Endodermal cell (in vitro differentiated cells): ENCODE results near the gene OR6B2. TPM values are rescaled to one million over a fixed set of nuclear protein-coding genes. Genes with fewer than 3 reads are reported as not detected.

ENCODE experiments used
- DNase-seq: peaks from one replicate; pipeline ENCODE4 v3.0.0-alpha.2; 2017
- H3K27ac ChIP-seq: 2 replicates; pipeline ENCODE4 v1.5.1; 2013; ENCODE audit warnings: mild to moderate bottlenecking, low read depth, low read length, moderate library complexity
- H3K27me3 ChIP-seq: 2 replicates; pipeline ENCODE4 v1.6.1; 2013; ENCODE audit warnings: mild to moderate bottlenecking, low read length, moderate library complexity; ENCODE audit not compliant: insufficient read depth, control insufficient read depth, poor library complexity, severe bottlenecking
- H3K36me3 ChIP-seq: 2 replicates; pipeline ENCODE4 v1.7.0; 2013; ENCODE audit warnings: mild to moderate bottlenecking, low read length, moderate library complexity; ENCODE audit not compliant: control insufficient read depth, insufficient read depth
- H3K4me1 ChIP-seq: one replicate; pipeline ENCODE4 v1.7.0; 2013; ENCODE audit warnings: low read length; ENCODE audit not compliant: control insufficient read depth, insufficient read depth
- H3K4me3 ChIP-seq: 2 replicates; pipeline ENCODE4 v1.5.1; 2013; ENCODE audit warnings: mild to moderate bottlenecking, low read length, moderate library complexity
- H3K9ac ChIP-seq: 2 replicates; pipeline ENCODE4 v1.6.1; 2013; ENCODE audit warnings: mild to moderate bottlenecking, low read length, moderate library complexity; ENCODE audit not compliant: poor library complexity, severe bottlenecking; ENCODE audit errors: extremely low read depth
- H3K9me3 ChIP-seq: 2 replicates; pipeline ENCODE4 v1.6.1; 2013; ENCODE audit warnings: mild to moderate bottlenecking, low read length, moderate library complexity; ENCODE audit not compliant: control insufficient read depth
- H3K27ac Mint-ChIP-seq: 2 replicates; pipeline ENCODE4 v1.8.0; 2020; ENCODE audit warnings: mixed read lengths
- H3K27me3 Mint-ChIP-seq: 2 replicates; pipeline ENCODE4 v1.8.0; 2021; ENCODE audit warnings: mild to moderate bottlenecking, mixed read lengths; ENCODE audit not compliant: insufficient read depth
- H3K36me3 Mint-ChIP-seq: 2 replicates; pipeline ENCODE4 v1.8.0; 2020; ENCODE audit warnings: low read depth, mixed read lengths
- H3K4me1 Mint-ChIP-seq: 2 replicates; pipeline ENCODE4 v1.8.0; 2020; ENCODE audit warnings: mixed read lengths
- H3K4me3 Mint-ChIP-seq: 2 replicates; pipeline ENCODE4 v1.8.0; 2020; ENCODE audit warnings: mild to moderate bottlenecking, moderate library complexity, mixed read lengths
- H3K9me3 Mint-ChIP-seq: 2 replicates; pipeline ENCODE4 v1.8.0; 2020; ENCODE audit warnings: mild to moderate bottlenecking, mixed read lengths
- WGBS, 2 experiments: methylation state at CpG; one replicate each; pipeline versions ENCODE4 v1.1.5 to v1.1.7; 2013; ENCODE audit warnings: missing lambda C conversion rate in 2 of 2, mixed read lengths in 1 of 2; ENCODE audit not compliant: insufficient coverage in 1 of 2, insufficient read length in 1 of 2; 5-methylcytosine and 5-hydroxymethylcytosine counted together
- total RNA-seq, 2 donors: library from RNA; stranded (reverse); fragmentation: NEBNext Ultra II Directional in 1 of 2; extraction: Animal tissue kit (Norgen Biotek cat#: 25700) in 1 of 2; gene quantifications; 2 replicates in 1 of 2; 3 replicates in 1 of 2; pipeline ENCODE4 v1.2.1, GENCODE V29; 2021
- TF ChIP-seq, protein P1 (sequence below): fragments of 200-600 bp; sonication (generic); conservative IDR thresholded peaks from 2 replicates; pipeline ENCODE4 v1.5.0; 2021; ENCODE audit warnings: antibody characterized with exemption, mild to moderate bottlenecking

The OR6B2 gene
- total RNA-seq, 2 donors from 2014 or later, result not detected

DNA sequence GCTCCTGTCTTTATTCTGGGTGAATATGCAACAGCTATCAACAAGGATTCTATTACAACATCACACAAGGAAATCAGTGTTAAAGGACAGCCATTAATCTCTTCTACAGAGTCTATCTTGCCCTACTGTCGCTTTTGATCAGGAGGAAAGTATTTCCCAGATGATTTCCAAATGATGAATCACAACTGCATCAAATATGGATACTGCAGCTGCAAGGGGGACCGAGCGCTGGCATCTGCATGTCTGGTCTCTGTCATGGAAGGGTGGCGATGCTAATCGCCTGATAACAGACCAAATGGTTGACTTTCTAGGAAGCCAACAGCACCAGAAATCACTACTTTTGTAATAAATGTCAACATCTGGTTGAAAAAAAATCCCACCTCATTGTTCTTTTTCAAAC, 44.3 kb upstream of the OR6B2 start:
- Histone ChIP-seq H3K9ac (no peak overlapping the region), H3K4me1 (no peaks in the 10 kb centered on the region), H3K27ac (no peak overlapping the region), H3K36me3 (no peaks in the 10 kb centered on the region), H3K4me3 (no peak overlapping the region), H3K27me3 (no peaks in the 10 kb centered on the region), H3K9me3 (peaks cover 26% of the 10 kb centered on the region)
- TF ChIP-seq, protein P1, sequence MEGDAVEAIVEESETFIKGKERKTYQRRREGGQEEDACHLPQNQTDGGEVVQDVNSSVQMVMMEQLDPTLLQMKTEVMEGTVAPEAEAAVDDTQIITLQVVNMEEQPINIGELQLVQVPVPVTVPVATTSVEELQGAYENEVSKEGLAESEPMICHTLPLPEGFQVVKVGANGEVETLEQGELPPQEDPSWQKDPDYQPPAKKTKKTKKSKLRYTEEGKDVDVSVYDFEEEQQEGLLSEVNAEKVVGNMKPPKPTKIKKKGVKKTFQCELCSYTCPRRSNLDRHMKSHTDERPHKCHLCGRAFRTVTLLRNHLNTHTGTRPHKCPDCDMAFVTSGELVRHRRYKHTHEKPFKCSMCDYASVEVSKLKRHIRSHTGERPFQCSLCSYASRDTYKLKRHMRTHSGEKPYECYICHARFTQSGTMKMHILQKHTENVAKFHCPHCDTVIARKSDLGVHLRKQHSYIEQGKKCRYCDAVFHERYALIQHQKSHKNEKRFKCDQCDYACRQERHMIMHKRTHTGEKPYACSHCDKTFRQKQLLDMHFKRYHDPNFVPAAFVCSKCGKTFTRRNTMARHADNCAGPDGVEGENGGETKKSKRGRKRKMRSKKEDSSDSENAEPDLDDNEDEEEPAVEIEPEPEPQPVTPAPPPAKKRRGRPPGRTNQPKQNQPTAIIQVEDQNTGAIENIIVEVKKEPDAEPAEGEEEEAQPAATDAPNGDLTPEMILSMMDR, result no peak
- no peak for DNase-seq
- Mint-ChIP-seq H3K36me3 (no peaks in the 10 kb centered on the region), H3K4me1 (no peaks in the 10 kb centered on the region), H3K9me3 (peaks cover 39% of the 10 kb centered on the region), H3K4me3 (no peak overlapping the region), H3K27me3 (no peaks in the 10 kb centered on the region), H3K27ac (no peak overlapping the region)
- WGBS, 2 experiments, result 70 to 76% methylated on average over 4 to 5 of the region's 5 CpGs

DNA sequence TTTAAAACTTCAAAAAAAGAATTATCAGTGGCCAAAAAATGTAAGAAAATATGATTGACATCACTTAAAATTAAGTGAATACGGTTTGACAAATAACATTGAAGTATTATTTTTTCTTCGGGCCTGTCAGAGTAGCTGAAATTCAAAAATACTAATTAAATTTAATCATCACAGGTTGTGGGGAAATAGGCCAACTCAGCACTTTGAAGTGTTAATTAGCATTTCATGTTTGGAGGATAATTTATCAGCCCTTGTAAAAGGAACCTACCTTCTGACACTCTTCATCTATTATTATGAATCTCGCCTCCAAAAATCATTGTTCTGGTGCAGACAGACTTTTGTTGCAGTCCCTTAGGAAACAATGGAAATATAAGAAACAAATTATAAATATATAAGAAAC, 40.7 kb upstream of the OR6B2 start:
- TF ChIP-seq, protein P1, result no peak
- Histone ChIP-seq H3K4me3 (no peak overlapping the region), H3K27me3 (no peaks in the 10 kb centered on the region), H3K9me3 (peaks cover 21% of the 10 kb centered on the region), H3K27ac (no peak overlapping the region), H3K4me1 (no peaks in the 10 kb centered on the region), H3K36me3 (no peaks in the 10 kb centered on the region), H3K9ac (no peak overlapping the region)
- H3K27ac Mint-ChIP-seq, result no peak overlapping the region
- H3K36me3 Mint-ChIP-seq, result no peaks in the 10 kb centered on the region
- peaks cover 14% of the 10 kb centered on the region for H3K9me3 Mint-ChIP-seq
- WGBS, 2 experiments, result 88% methylated on average over 3 of the region's 3 CpGs; no CpG with 5 or more reads in 1 of the 2 experiments
- H3K4me1 Mint-ChIP-seq, result no peaks in the 10 kb centered on the region
- H3K4me3 Mint-ChIP-seq, result no peak overlapping the region
- no peak for DNase-seq
- H3K27me3 Mint-ChIP-seq, result no peaks in the 10 kb centered on the region

DNA sequence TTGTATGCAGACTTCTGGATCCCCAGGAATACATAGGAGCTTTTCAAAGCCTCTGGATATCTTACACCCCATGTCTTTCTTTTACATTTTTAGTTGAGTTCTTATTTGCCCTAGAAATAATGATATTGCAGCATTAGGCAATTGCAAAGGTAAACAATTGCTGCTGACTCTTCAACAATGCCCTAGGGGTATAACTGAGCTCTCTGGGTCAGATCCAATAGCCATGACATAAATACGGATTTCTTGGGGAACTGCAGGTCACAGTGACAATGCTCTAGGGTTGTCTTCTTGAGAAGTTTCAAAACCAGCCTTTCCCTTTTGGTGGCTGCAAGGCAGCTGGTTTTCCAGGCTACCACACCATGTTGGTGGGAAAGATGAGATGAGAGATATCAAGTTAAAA, 39.6 kb upstream of the OR6B2 start:
- TF ChIP-seq, protein P1, result no peak

More for the DNA sequence above, 39.6 kb upstream of the OR6B2 start:
- DNase-seq, result no peak
- Histone ChIP-seq H3K27me3 (no peaks in the 10 kb centered on the region), H3K4me3 (no peak overlapping the region), H3K36me3 (no peaks in the 10 kb centered on the region), H3K9ac (no peak overlapping the region), H3K4me1 (no peaks in the 10 kb centered on the region), H3K27ac (no peak overlapping the region), H3K9me3 (peaks cover 21% of the 10 kb centered on the region)
- H3K27ac Mint-ChIP-seq, result no peak overlapping the region
- no peaks in the 10 kb centered on the region for H3K4me1 Mint-ChIP-seq
- H3K36me3 Mint-ChIP-seq, result no peaks in the 10 kb centered on the region
- no peaks in the 10 kb centered on the region for H3K27me3 Mint-ChIP-seq
- H3K9me3 Mint-ChIP-seq, result peaks cover 7% of the 10 kb centered on the region
- WGBS, 2 experiments, result 95 to 100% methylated on average over 1 of the region's 1 CpG
- no peak overlapping the region for H3K4me3 Mint-ChIP-seq
